Coronary artery (tissue), 2 donors: ENCODE data around the gene SPACA7.

ENCODE experiments used
- DNase-seq: peaks from one replicate; pipeline ENCODE4 v3.0.0-alpha.2; 2017; ENCODE audit warnings: low spot score
- H3K27ac ChIP-seq, 2 donors: fragments of 200-600 bp; sonication (generic); one replicate each; pipeline ENCODE4 v1.5.1; 2016 to 2019
- H3K4me3 ChIP-seq: fragments of 200-600 bp; sonication (generic); 2 replicates; pipeline ENCODE4 v1.5.1; 2016; ENCODE audit warnings: mild to moderate bottlenecking, moderate library complexity
- TF ChIP-seq, protein P1 (sequence below): fragments of 200-600 bp; sonication (generic); IDR thresholded peaks from one replicate; pipeline ENCODE4 v1.5.1; 2019; ENCODE audit warnings: antibody characterized with exemption

The SPACA7 gene

DNA sequence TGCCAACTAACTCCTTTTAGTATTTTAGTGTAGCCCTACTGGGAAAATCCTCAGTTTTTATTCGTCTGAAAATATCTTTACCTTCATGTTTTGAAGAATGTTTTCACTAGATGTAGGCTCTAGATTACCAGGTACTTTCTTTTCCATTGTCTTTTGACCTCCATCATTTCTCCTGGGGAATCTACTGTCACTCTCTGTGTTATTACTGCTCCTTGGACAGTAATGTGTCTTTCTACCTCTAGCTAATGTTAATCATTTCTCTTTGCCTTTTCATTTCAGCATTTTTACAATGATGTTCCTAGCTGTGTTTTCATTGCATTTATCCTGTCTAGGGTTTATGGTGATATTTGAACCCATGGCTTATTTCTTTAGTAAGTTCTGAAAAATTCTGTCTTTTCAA is 61.9 kb downstream of the SPACA7 start:
- TF ChIP-seq, protein P1, sequence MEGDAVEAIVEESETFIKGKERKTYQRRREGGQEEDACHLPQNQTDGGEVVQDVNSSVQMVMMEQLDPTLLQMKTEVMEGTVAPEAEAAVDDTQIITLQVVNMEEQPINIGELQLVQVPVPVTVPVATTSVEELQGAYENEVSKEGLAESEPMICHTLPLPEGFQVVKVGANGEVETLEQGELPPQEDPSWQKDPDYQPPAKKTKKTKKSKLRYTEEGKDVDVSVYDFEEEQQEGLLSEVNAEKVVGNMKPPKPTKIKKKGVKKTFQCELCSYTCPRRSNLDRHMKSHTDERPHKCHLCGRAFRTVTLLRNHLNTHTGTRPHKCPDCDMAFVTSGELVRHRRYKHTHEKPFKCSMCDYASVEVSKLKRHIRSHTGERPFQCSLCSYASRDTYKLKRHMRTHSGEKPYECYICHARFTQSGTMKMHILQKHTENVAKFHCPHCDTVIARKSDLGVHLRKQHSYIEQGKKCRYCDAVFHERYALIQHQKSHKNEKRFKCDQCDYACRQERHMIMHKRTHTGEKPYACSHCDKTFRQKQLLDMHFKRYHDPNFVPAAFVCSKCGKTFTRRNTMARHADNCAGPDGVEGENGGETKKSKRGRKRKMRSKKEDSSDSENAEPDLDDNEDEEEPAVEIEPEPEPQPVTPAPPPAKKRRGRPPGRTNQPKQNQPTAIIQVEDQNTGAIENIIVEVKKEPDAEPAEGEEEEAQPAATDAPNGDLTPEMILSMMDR, result no peak
- Histone ChIP-seq H3K27ac (no peak overlapping the region), H3K4me3 (no peak overlapping the region)
- DNase-seq, result no peak

DNA sequence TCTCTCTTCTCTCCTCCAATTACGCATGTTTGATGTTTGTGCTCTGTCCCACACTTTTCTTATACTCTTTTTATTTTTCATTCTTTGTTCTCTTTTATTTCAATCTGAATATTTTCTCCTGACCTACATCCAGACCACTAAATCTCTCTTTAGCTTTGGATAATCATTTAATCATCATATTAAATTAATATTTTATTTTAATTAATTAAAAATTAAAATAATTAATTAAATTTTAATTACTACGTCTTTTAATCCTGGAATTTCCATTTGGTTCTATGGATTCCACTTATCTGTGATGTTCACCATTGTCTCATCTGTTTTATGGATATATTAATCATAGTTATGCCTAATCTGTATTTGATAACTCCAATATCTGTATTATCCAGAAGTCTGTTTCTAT is 62.4 kb downstream of the SPACA7 start:
- Histone ChIP-seq H3K27ac (no peak overlapping the region), H3K4me3 (no peak overlapping the region)
- DNase-seq, result no peak
- TF ChIP-seq, protein P1, result no peak

DNA sequence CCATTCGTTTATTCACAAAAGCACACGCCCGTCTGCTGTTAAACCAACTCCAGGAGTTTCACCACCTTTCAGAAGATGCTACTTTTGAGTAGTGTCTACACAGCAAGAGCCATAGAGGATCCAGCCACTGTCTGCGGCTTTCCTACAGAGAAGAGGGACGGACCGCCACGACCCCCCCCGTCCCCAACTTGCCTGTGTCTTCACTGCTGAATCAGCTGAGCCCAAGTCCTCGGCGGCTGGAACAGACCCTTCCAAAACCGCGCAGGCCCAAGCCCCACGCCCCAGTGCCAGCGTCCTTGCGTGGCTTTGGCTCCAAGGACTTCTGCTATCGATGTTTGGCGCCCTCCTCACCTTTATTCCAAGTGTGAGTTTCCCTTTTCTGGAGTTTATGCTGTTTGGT is 65.1 kb downstream of the SPACA7 start:
- H3K27ac ChIP-seq, result no peak overlapping the region
- DNase-seq, result peak; percentile 40
- H3K4me3 ChIP-seq, result no peak overlapping the region
- TF ChIP-seq, protein P1, result no peak

DNA sequence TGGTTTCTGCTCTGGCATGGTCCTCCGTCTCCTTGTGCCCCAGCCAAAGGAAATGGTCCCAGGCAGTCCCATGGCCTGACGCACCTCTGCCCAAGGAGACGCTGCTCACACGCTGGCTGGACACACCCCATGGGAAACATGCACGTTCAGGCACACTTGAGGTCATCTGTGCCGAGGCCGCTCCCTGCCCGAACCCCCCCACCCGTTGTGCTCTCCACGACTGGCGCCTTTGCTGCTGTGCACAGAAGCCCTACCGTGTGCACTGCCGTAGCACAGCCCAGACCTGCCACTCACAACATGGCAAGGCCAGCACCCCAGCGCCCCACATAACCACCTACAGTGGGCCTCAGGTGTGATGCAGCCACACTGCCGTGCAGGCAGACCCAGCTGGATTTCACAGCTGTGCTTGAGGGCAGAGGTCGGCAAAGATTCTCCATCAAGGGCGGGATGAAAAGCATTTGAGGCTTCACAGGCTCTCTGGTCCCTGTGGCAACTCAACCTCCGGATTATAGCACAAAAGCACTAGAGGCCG is 65.7 kb downstream of the SPACA7 start:
- Histone ChIP-seq H3K4me3 (no peak overlapping the region), H3K27ac (no peak overlapping the region)
- DNase-seq, result peak; percentile 46
- TF ChIP-seq, protein P1, result no peak

DNA sequence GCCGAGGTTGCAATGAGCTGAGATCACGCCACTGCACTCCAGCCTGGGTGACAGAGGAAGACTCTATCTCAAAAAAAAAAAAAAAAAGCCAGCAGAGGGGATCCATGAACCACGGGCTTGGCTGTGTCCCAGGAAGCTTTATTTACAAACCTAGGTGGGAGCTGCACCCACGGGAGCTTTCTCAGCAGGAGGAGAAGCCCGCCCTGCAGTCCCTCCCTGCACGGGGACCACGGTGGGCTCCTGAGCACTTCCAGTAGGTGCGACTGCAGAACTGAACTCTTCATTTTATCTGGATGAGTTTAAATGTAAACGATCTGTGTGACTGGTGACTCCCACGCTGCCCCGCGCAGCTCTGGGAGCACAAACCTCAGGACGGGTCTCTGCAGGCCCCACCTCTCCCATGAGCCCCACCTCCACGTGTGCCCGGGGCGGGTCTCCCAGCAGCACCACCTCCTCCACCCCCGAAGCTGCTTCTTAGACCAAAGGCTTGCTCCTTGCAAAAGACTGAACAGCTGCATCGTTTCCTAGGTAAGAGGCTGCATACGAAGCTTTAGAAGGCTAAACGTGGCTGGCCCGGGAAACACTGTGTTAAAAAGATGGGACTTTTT is 66.4 kb downstream of the SPACA7 start:
- peak; percentile 59 for DNase-seq
- H3K4me3 ChIP-seq, result no peak overlapping the region
- TF ChIP-seq, protein P1, result no peak
- H3K27ac ChIP-seq, result no peak overlapping the region

DNA sequence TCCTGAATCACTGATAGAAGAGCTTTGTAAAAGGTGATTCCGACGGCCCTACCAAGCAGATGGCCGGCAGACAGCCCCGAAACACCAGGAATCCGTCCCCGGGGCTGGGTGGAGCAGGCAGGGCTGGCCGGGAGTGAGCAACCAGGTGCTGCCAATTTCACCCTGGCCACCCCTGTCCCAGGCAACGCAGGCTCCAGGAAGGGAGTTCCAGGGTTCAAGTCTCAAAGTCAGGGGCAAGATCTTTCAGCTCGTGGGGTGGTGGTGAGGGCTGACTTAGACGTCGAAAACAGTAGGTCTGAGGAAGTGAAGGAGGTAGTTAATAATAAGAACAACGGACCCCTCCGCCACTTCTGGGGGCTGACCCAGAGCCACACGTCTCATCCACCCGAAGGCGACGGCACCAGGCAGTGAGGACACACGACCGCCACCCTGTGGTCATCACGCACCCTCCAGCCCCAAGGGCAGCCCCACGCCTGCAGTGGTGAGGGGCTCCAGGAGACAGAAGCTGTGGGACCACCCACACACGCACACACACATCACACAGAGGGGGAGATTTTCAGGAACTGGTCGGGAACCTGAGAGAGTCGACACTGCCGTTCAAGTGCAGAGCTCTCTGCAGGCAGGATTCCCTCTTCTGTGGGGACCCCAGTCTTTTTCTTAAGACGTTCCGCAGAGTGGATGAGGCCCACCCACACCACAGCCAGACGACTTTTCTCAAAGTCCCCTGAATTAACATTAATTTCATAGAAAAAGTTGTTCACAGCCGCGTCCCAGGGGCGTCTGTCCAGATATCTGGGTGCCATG is 67.2 kb downstream of the SPACA7 start:
- H3K27ac ChIP-seq, result no peak overlapping the region
- TF ChIP-seq, protein P1, result no peak
- H3K4me3 ChIP-seq, result no peak overlapping the region
- peak; percentile 54 for DNase-seq

DNA sequence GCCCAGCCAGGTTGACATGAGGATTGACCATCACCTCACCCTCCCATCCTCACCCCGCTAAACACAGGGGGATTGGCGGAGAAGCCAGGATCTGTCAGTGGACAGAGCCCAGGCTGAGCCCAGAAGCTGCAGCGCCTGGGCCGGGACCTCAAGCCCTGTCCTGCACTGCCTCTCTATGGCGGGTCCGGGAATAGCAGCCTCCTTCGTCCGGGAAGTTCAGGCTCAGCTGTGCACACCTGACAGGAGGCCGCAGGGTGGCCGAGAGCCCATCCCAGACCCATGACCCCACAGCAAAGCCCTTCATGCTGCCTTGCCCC is 67.8 kb downstream of the SPACA7 start:
- no peak overlapping the region for H3K27ac ChIP-seq
- peak; percentile 64 for DNase-seq
- no peak overlapping the region for H3K4me3 ChIP-seq
- TF ChIP-seq, protein P1, result peak; percentile 26
